Loucy (cell line): ENCODE results near the gene ZIC1.

Experiments used
- H2AFZ ChIP-seq: fragments of 200-600 bp; sonication (generic); 2 replicates; pipeline ENCODE4 v1.6.0; 2016; ENCODE audit warnings: antibody characterized with exemption, mild to moderate bottlenecking, low read length, moderate library complexity
- H3F3A ChIP-seq: fragments of 200-600 bp; 2 replicates; pipeline ENCODE4 v1.6.0; 2016; ENCODE audit warnings: antibody characterized with exemption, low read depth, mild to moderate bottlenecking
- H3K27me3 ChIP-seq: fragments of 200-600 bp; sonication (generic); 2 replicates; pipeline ENCODE4 v1.6.1; 2014; ENCODE audit warnings: low read length, mild to moderate bottlenecking; ENCODE audit not compliant: insufficient read depth, poor library complexity, severe bottlenecking
- H3K36me3 ChIP-seq: fragments of 200-600 bp; sonication (generic); 2 replicates; pipeline ENCODE4 v1.6.1; 2016; ENCODE audit warnings: low read length; ENCODE audit not compliant: insufficient read depth
- H3K4me1 ChIP-seq: fragments of 200-600 bp; sonication (generic); 2 replicates; pipeline ENCODE4 v1.5.1; 2014; ENCODE audit warnings: low read length, mild to moderate bottlenecking; ENCODE audit not compliant: insufficient read depth, poor library complexity, severe bottlenecking
- H3K4me2 ChIP-seq: fragments of 200-600 bp; sonication (generic); 2 replicates; pipeline ENCODE4 v1.6.0; 2014; ENCODE audit warnings: antibody characterized with exemption, low read length, low read depth, mild to moderate bottlenecking; ENCODE audit not compliant: poor library complexity, severe bottlenecking
- H3K4me3 ChIP-seq: fragments of 200-600 bp; sonication (generic); 2 replicates; pipeline ENCODE4 v1.5.1; 2014; ENCODE audit warnings: low read length, mild to moderate bottlenecking, mixed read lengths; ENCODE audit not compliant: poor library complexity, severe bottlenecking
- H3K79me2 ChIP-seq: fragments of 200-600 bp; sonication (generic); 2 replicates; pipeline ENCODE4 v1.6.1; 2014; ENCODE audit warnings: low read length; ENCODE audit not compliant: insufficient read depth
- H3K9ac ChIP-seq: fragments of 200-600 bp; sonication (generic); 2 replicates; pipeline ENCODE4 v1.6.0; 2014; ENCODE audit warnings: mild to moderate bottlenecking, low read depth, low read length, moderate library complexity; ENCODE audit not compliant: poor library complexity, severe bottlenecking
- H3K9me2 ChIP-seq: fragments of 200-600 bp; sonication (generic); replicated peaks from 2 replicates; pipeline ENCODE4 v1.6.1; 2016; ENCODE audit warnings: low read depth, low read length, mixed read lengths
- H3K9me3 ChIP-seq: fragments of 200-600 bp; sonication (generic); 2 replicates; pipeline ENCODE4 v1.6.1; 2014; ENCODE audit warnings: mild to moderate bottlenecking, antibody characterized with exemption, low read length, low read depth; ENCODE audit not compliant: insufficient read depth
- H4K20me1 ChIP-seq: fragments of 200-600 bp; sonication (generic); 2 replicates; pipeline ENCODE4 v1.6.0; 2014; ENCODE audit warnings: antibody characterized with exemption, low read length, mild to moderate bottlenecking; ENCODE audit not compliant: insufficient read depth, poor library complexity, severe bottlenecking
- CTCF ChIP-seq: fragments of 200-600 bp; sonication (generic); conservative IDR thresholded peaks from 2 replicates; pipeline ENCODE4 v1.5.1; 2014; ENCODE audit warnings: mild to moderate bottlenecking, antibody characterized with exemption, low read length
- EZH2phosphoT487 ChIP-seq: fragments of 200-600 bp; IDR thresholded peaks from 2 replicates; pipeline ENCODE4 v1.6.1; 2018; ENCODE audit warnings: antibody characterized with exemption, mild to moderate bottlenecking, moderate library complexity, borderline replicate concordance

The ZIC1 gene

DNA sequence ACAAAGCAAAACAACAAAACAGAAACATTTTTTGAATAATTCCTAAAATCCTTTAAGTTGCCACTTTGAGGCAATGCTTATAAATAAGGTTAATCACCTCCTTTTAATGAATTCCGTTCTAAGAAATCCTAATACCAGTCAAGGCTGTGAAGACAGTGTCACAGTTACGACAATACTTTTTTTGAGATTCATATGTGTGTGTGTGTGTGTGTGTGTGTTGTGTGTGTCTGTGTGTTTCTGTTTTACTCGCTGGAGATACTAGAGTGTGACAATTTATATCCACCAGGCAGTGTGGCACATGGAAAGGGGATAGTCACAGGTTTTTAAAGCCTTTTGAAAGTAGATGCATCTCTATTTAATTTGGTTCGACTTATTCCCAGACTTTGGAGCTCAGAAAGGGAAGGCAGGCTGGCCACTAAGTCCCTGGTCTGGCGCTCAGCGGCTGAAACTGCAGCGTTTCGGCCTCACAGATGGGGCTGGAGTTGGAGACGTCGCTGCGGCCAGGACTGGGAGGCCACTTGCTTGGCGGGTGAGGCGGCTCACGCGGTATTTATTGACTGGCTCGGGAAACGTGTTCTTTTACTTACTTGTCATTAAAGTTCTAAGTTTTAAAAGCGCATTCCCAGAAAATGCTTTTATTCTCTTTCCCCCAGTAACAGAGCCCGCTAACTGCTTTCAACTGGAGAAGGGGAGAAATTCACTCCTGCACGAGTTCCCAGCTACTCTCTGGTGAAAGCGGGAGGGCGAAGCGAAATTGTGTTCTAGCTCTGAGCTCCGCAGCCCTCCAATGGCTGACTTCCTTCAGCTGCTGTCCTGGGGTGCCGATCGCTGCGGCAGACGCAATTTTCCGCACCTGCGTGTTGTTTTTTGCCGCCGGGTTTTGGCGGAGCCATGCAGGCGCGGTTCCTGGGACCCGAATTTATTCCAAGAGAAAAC lies 13.7 kb downstream of the ZIC1 start:
- Histone ChIP-seq H3K9me2 (no peaks in the 10 kb centered on the region), H3K36me3 (no peaks in the 10 kb centered on the region), H3F3A (no peaks in the 10 kb centered on the region), H3K4me3 (no peak overlapping the region), H4K20me1 (no peaks in the 10 kb centered on the region), H3K79me2 (no peaks in the 10 kb centered on the region), H3K4me1 (no peaks in the 10 kb centered on the region), H3K9me3 (no peaks in the 10 kb centered on the region), H3K27me3 (no peaks in the 10 kb centered on the region), H3K9ac (no peak overlapping the region), H3K4me2 (no peak overlapping the region), H2AFZ (no peak overlapping the region)
- TF ChIP-seq CTCF: no peak

GRCh38 chr3:147423537-147423797 lies 14.3 kb downstream of the ZIC1 start:
- Histone ChIP-seq H3K4me3 (no peak overlapping the region), H3K36me3 (no peaks in the 10 kb centered on the region), H3K9me2 (no peaks in the 10 kb centered on the region), H3K9ac (no peak overlapping the region), H2AFZ (no peak overlapping the region), H3K4me1 (no peaks in the 10 kb centered on the region), H4K20me1 (no peaks in the 10 kb centered on the region), H3K4me2 (no peak overlapping the region), H3K9me3 (no peaks in the 10 kb centered on the region), H3K79me2 (no peaks in the 10 kb centered on the region), H3K27me3 (no peaks in the 10 kb centered on the region), H3F3A (no peaks in the 10 kb centered on the region)
- no peak for TF ChIP-seq CTCF

DNA sequence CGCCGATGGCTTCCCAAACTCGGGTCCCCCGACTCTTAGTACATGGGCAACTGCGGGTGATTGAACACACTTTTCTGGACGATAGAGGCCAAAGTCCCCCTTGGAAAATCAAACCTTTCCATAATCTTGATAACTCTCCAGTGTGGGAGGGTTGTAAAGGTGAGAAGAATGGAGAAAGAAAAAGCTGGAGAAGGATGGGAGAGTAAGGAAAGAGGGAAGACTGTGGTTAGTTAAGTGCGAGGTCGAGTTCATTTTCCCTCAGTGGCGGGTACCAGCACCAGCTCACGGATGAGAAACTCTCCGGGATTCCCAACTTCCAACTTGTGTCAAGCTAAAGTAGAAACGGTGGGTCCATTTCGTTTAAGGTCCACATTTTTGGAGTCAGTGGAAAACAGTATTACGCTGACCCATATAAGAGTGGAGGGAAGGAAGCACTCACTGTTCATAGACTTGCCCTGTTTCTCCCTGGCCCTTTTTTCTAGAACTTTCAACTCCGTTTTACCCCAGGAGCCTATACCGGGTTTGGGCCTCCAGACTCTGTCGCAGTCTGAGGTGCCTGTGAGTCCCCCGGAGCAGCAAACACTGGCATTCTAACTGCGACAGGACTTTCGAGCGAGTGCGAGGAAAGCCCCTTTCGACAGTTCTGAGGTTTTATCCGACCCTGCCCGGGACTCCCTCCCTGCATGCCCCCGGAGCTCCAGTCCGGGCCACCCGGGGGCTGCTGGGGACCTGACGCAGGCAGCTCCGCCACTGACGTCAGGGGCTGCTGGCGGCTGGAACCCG lies 14.8 kb downstream of the ZIC1 start:
- Histone ChIP-seq H3K9ac (no peak overlapping the region), H3K27me3 (no peaks in the 10 kb centered on the region), H3K4me2 (no peak overlapping the region), H3K4me3 (no peak overlapping the region), H3K9me3 (no peaks in the 10 kb centered on the region), H3K9me2 (no peaks in the 10 kb centered on the region), H3K36me3 (no peaks in the 10 kb centered on the region), H4K20me1 (no peaks in the 10 kb centered on the region), H2AFZ (no peak overlapping the region), H3F3A (no peaks in the 10 kb centered on the region), H3K4me1 (no peaks in the 10 kb centered on the region), H3K79me2 (no peaks in the 10 kb centered on the region)
- TF ChIP-seq CTCF (no peak), EZH2phosphoT487 (no peak)
